ENCODE measurements around the gene AHI1.

Gene AHI1

GRCh38 chr6:135233686-135234491, 263.7 kb downstream of the AHI1 start:
- Histone ChIP-seq H3K36me3 (ENCODE audit: insufficient read depth, low read length) (no peaks in the 10 kb centered on the region), H3K79me2 (ENCODE audit: insufficient read depth, low read length) (no peaks in the 10 kb centered on the region), H3K4me3 (ENCODE audit: low read depth in 1 of 2, low read length in 2 of 2) (no peak overlapping the region), H3K4me1 (ENCODE audit: insufficient read depth, low read length) (peaks cover 59% of the 10 kb centered on the region), H3K27ac (ENCODE audit: low read length) (peak overlapping the region; percentile 81), H3K9me3 (ENCODE audit: insufficient read depth, low read length, severe bottlenecking) (no peaks in the 10 kb centered on the region), H3K4me2 (ENCODE audit: insufficient read depth, low read length) (no peak overlapping the region), H4K20me1 (ENCODE audit: insufficient read depth, low read length) (no peaks in the 10 kb centered on the region), H2AFZ (ENCODE audit: low read depth, low read length) (peak overlapping the region; percentile 29), H3K9ac (ENCODE audit: low read depth, low read length) (peak overlapping the region; percentile 20), H3K27me3 (ENCODE audit: insufficient read depth, low read length, poor library complexity) (no peaks in the 10 kb centered on the region)
- ATAC-seq (ENCODE audit: insufficient read depth, low read depth) (peak; percentile 79), DNase-seq (peak; percentile 59)
- TF ChIP-seq EZH2 (IDR thresholded peaks at IDR 0.05; ENCODE audit: borderline replicate concordance, low read depth, low read length, severe bottlenecking) (no peak), CTCF (IDR thresholded peaks at IDR 0.05; ENCODE audit: borderline replicate concordance, extremely low read depth, low read length, poor library complexity, severe bottlenecking) (no peak)
